ENCODE data around the gene TBL1X.
"Not testable (repeated sequence)": the region's sequence is repeated elsewhere in the genome, so short reads cannot be mapped to it uniquely, and the experiment has no call there.

Gene TBL1X

DNA sequence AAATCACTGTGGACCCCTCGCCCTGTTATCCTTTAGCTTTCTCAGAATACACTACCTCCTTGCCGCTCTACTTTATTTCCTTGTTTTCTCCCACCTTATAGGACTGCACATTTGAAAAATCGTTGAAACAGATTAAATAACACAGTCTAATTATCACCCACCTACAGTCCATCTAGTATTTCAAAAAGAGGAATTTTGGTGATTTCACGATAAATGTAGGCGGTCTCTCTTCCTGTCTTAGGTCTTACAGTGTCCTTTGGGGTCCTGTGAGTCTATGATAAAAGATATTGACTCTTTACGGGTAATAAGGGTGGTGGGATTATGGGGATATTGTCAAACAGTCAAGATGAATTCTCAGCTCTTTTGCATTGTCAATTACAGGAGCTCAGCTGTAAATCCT lies 2.4 kb upstream of the TBL1X start:
- no peaks in the 10 kb centered on the region for H3K36me3 ChIP-seq (ENCODE audit: control insufficient read depth, low read depth, low read length)
- no peak overlapping the region for H3K9ac ChIP-seq (ENCODE audit: low read length)
- no peaks in the 10 kb centered on the region for H3K9me3 ChIP-seq (ENCODE audit: control insufficient read depth, low read depth, low read length)
- H3K27ac ChIP-seq (ENCODE audit: low read length): no peak overlapping the region
- peaks cover 26% of the 10 kb centered on the region for H3K4me1 ChIP-seq (ENCODE audit: control insufficient read depth, low read depth, low read length)
- peaks cover 13% of the 10 kb centered on the region for H3K27me3 ChIP-seq (ENCODE audit: control insufficient read depth, insufficient read depth, low read length)
- H3K4me3 ChIP-seq (ENCODE audit: low read length): no peak overlapping the region

DNA sequence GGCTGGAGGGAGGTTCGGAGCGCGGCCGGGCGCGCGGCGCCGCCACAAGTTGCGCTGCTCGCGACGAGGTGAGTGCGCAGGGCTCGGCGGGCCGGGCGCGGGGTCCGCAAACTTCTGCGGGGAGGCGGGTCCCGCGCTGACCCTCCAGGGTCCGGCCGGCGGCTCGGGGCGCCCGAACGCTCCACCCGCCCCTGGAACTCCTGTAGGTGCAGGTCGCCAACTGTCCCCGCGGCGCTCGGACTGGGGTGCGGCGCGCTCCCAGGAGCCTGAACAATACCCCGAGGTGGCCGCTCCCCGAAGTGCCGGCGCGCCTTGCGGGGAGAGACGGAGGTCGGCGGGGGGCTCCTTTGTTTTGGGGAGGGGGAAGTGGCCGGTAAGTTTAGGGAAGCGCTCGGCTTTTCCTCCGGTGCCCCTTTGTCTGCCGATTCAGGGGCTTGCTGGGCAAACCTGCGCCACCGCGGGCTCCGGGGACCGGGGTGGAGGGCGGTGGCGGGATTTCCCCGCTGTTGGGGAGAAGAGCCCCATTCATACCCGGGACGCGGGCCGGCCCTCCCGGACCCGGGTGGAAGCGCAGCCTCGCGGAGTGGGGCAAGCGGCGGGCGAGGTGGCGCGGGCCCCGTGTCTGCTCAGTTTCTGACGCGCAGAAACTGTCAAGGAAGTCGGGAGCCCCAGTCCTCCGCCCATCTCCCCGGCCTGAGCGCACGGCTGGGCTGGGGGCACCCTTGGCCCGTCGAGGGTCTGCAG lies 694 bp downstream of the TBL1X start:
- Histone ChIP-seq H3K4me1 (ENCODE audit: control insufficient read depth, low read depth, low read length) (peaks cover 35% of the 10 kb centered on the region), H3K27me3 (ENCODE audit: control insufficient read depth, insufficient read depth, low read length) (peaks cover 23% of the 10 kb centered on the region), H3K36me3 (ENCODE audit: control insufficient read depth, low read depth, low read length) (no peaks in the 10 kb centered on the region), H3K4me3 (ENCODE audit: low read length) (peak overlapping the region; percentile 73), H3K9me3 (ENCODE audit: control insufficient read depth, low read depth, low read length) (no peaks in the 10 kb centered on the region), H3K9ac (ENCODE audit: low read length) (peak overlapping the region; percentile 68), H3K27ac (ENCODE audit: low read length) (no peak overlapping the region)

DNA sequence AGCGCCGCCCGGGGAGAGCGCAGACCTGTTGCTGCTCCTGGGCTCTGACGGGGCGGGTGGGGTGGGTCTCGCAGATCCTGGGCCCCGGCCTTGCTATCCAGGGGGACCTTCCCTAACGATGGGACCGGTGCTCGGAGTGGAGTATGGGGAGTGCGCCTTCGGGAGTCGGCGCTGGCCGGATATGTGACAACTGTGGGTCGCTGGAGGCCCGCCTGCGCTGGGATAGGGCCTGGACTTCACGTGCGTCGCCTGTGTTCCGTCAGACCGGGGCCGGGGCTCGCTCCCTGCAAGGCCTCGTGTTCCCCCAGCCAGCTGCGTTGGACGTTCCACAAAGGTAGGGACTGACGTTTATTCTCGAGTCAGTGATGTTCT lies 1.3 kb downstream of the TBL1X start:
- peak overlapping the region; percentile 68 for H3K9ac ChIP-seq (ENCODE audit: low read length)
- peaks cover 1% of the 10 kb centered on the region for H3K36me3 ChIP-seq (ENCODE audit: control insufficient read depth, low read depth, low read length)
- H3K9me3 ChIP-seq (ENCODE audit: control insufficient read depth, low read depth, low read length): no peaks in the 10 kb centered on the region
- H3K4me3 ChIP-seq (ENCODE audit: low read length): peak overlapping the region; percentile 73
- H3K27ac ChIP-seq (ENCODE audit: low read length): no peak overlapping the region
- peaks cover 35% of the 10 kb centered on the region for H3K4me1 ChIP-seq (ENCODE audit: control insufficient read depth, low read depth, low read length)
- peaks cover 23% of the 10 kb centered on the region for H3K27me3 ChIP-seq (ENCODE audit: control insufficient read depth, insufficient read depth, low read length)

DNA sequence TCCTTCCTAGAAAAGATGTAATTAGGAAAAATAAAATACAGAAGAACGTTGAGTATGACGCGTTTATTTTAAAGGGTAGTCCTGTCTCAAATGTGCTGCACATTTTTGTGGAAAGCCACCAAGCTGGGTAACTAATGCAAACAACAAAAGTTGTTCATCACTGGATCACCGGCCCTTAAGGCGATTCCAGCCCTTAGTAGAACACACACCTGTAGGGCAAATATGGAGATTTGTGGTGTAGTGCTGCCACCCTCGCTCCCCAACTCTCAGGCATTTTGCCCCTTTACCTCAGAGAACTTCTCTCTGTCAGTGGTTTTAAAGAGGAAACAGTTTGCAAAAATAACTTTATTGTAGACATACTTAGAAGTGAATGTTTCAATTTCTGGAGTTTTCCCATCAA lies 1.9 kb downstream of the TBL1X start:
- Histone ChIP-seq H3K4me1 (ENCODE audit: control insufficient read depth, low read depth, low read length) (peaks cover 38% of the 10 kb centered on the region), H3K9ac (ENCODE audit: low read length) (peak overlapping the region; percentile 37), H3K9me3 (ENCODE audit: control insufficient read depth, low read depth, low read length) (no peaks in the 10 kb centered on the region), H3K36me3 (ENCODE audit: control insufficient read depth, low read depth, low read length) (peaks cover 3% of the 10 kb centered on the region), H3K4me3 (ENCODE audit: low read length) (peak overlapping the region; percentile 73), H3K27ac (ENCODE audit: low read length) (no peak overlapping the region), H3K27me3 (ENCODE audit: control insufficient read depth, insufficient read depth, low read length) (peaks cover 23% of the 10 kb centered on the region)

DNA sequence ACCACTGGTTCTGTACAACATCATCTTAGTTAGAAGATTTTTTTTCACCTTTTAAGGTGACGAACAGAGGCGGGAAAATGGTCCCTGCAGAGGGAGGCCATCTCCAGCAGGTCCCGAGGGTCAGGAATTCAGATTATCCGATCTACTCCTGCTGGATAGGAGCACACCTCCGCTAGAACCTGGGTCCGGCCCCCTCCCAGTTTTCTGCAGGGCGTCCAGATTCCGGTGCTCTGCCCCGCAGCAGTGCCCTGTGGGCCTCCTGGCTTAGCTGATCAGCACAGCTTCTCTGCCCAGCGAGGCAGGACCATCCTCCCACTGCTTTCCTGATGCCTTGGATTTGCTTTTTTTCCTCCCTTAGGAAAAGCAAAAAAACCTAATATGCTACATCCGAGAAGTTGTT lies 2.3 kb downstream of the TBL1X start:
- Histone ChIP-seq H3K36me3 (ENCODE audit: control insufficient read depth, low read depth, low read length) (peaks cover 3% of the 10 kb centered on the region), H3K9ac (ENCODE audit: low read length) (no peak overlapping the region), H3K4me3 (ENCODE audit: low read length) (peak overlapping the region; percentile 73)

DNA sequence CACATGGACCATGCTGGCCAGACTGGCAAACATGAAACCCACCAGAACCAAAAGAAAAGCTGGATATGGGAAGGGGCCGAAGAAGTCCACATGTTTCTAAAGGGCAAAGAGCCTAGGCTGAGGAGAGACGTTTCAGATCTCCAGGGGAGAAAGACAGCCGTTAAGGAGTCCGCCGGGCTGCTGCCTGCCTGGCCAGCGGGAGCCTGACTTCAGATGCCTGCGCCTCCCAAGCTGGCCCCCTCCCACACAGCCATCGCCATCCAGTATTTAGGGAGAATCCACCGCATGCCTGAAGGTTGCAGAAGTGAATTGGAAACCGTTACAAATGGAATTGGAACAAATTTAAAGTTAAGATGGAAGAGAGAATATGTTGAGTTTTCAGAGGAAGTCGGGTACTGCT lies 2.9 kb downstream of the TBL1X start:
- no peaks in the 10 kb centered on the region for H3K9me3 ChIP-seq (ENCODE audit: control insufficient read depth, low read depth, low read length)
- peaks cover 3% of the 10 kb centered on the region for H3K36me3 ChIP-seq (ENCODE audit: control insufficient read depth, low read depth, low read length)
- H3K9ac ChIP-seq (ENCODE audit: low read length): no peak overlapping the region
- H3K4me1 ChIP-seq (ENCODE audit: control insufficient read depth, low read depth, low read length): peaks cover 28% of the 10 kb centered on the region
- peak overlapping the region; percentile 73 for H3K4me3 ChIP-seq (ENCODE audit: low read length)
- H3K27me3 ChIP-seq (ENCODE audit: control insufficient read depth, insufficient read depth, low read length): peaks cover 23% of the 10 kb centered on the region
- no peak overlapping the region for H3K27ac ChIP-seq (ENCODE audit: low read length)

More for the DNA sequence above, 2.3 kb downstream of the TBL1X start:
- Histone ChIP-seq H3K9me3 (ENCODE audit: control insufficient read depth, low read depth, low read length) (no peaks in the 10 kb centered on the region), H3K4me1 (ENCODE audit: control insufficient read depth, low read depth, low read length) (peaks cover 34% of the 10 kb centered on the region), H3K27me3 (ENCODE audit: control insufficient read depth, insufficient read depth, low read length) (peaks cover 23% of the 10 kb centered on the region), H3K27ac (ENCODE audit: low read length) (no peak overlapping the region)

DNA sequence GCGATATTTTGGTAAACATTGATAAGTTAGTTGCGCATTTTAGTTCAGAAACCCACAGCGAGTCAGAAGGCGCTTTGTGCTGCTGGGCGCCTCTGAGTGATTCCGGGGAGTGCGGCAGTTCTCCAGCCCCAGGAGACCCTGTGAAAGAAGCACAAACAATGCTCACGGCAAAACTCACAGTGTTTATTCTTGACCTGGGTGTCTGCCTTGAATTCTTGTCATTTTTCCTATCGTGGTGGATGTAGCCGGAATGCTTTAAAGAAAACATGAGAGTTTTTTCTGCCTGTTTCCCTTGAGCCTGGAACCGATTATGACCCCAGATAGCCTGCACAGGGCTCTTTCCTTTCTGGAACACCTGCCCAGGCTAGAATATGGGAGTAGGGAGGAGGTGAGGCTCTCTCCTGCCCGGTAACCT lies 6.7 kb downstream of the TBL1X start:
- Histone ChIP-seq H3K27ac (ENCODE audit: low read length) (no peak overlapping the region), H3K4me1 (ENCODE audit: control insufficient read depth, low read depth, low read length) (peaks cover 21% of the 10 kb centered on the region), H3K27me3 (ENCODE audit: control insufficient read depth, insufficient read depth, low read length) (peaks cover 18% of the 10 kb centered on the region), H3K9ac (ENCODE audit: low read length) (no peak overlapping the region), H3K4me3 (ENCODE audit: low read length) (no peak overlapping the region), H3K36me3 (ENCODE audit: control insufficient read depth, low read depth, low read length) (peaks cover 3% of the 10 kb centered on the region), H3K9me3 (ENCODE audit: control insufficient read depth, low read depth, low read length) (no peaks in the 10 kb centered on the region)

DNA sequence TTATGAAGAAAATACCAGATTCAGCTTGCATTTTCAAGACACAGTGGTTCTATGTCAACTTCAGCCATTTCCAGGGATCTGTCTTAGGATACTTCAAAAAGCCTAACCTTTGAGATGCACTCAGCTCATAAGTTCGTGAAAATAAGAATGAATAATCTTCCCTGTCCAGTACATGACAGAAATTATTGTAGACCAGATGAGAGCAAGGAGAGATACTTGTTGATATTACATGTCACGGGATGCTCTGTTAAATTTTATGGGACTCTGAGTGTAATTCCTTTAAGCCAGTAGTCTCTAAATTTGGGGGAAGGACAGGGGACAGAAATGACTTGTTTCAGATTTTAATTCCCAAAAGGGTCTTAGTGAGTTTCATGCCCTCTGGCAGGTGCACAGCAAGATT lies 8.8 kb downstream of the TBL1X start:
- peaks cover 7% of the 10 kb centered on the region for H3K4me1 ChIP-seq (ENCODE audit: control insufficient read depth, low read depth, low read length)
- no peak overlapping the region for H3K27ac ChIP-seq (ENCODE audit: low read length)
- no peaks in the 10 kb centered on the region for H3K9me3 ChIP-seq (ENCODE audit: control insufficient read depth, low read depth, low read length)
- no peak overlapping the region for H3K9ac ChIP-seq (ENCODE audit: low read length)
- H3K36me3 ChIP-seq (ENCODE audit: control insufficient read depth, low read depth, low read length): peaks cover 3% of the 10 kb centered on the region
- no peak overlapping the region for H3K4me3 ChIP-seq (ENCODE audit: low read length)
- H3K27me3 ChIP-seq (ENCODE audit: control insufficient read depth, insufficient read depth, low read length): no peaks in the 10 kb centered on the region

DNA sequence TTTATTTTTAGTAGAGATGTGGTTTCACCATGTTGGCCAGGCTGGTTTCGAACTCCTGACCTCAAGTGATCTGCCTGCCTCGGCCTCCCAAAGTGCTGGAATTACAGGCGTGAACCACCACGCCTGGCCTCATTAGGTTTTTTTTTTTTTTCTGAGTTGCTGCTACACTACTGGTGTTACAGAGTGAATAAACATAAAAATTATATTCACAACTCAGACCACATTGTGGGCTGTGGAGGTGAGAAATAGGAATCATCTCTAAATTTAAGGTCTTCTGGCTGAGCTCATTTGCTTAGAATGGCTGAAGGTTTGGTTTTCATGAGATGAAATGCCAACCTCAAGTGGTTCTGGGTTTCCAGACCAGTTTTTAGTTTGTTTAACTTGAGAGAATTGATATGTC lies 10.6 kb downstream of the TBL1X start:
- not testable (repeated sequence) for H3K27ac ChIP-seq (ENCODE audit: low read length); H3K4me1 ChIP-seq (ENCODE audit: control insufficient read depth, low read depth, low read length); H3K27me3 ChIP-seq (ENCODE audit: control insufficient read depth, insufficient read depth, low read length)

DNA sequence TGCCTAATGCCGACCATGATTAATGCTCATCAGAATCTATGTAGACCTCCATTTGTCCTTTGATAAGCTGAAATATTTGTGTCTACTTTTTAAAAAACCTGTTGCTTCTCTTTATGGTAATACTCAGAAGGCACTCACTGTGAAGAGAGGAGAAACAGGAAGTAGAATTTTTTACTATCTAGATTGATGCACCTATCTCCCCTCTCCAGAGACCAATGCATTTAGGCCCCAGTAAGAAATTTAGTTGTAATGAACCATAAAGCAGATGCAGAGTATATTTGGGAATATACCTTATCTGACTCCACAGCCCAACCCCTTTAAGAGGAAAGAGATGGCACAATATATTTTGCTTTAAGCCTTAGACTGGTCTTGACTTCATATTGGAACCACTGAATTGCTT lies 11.1 kb downstream of the TBL1X start:
- Histone ChIP-seq H3K4me3 (ENCODE audit: low read length) (no peak overlapping the region), H3K36me3 (ENCODE audit: control insufficient read depth, low read depth, low read length) (peaks cover 3% of the 10 kb centered on the region), H3K27ac (ENCODE audit: low read length) (no peak overlapping the region), H3K4me1 (ENCODE audit: control insufficient read depth, low read depth, low read length) (peaks cover 7% of the 10 kb centered on the region), H3K27me3 (ENCODE audit: control insufficient read depth, insufficient read depth, low read length) (no peaks in the 10 kb centered on the region), H3K9ac (ENCODE audit: low read length) (no peak overlapping the region), H3K9me3 (ENCODE audit: control insufficient read depth, low read depth, low read length) (no peaks in the 10 kb centered on the region)

More for the DNA sequence above, 10.6 kb downstream of the TBL1X start:
- not testable (repeated sequence) for H3K9me3 ChIP-seq (ENCODE audit: control insufficient read depth, low read depth, low read length); H3K36me3 ChIP-seq (ENCODE audit: control insufficient read depth, low read depth, low read length); H3K4me3 ChIP-seq (ENCODE audit: low read length); H3K9ac ChIP-seq (ENCODE audit: low read length)

DNA sequence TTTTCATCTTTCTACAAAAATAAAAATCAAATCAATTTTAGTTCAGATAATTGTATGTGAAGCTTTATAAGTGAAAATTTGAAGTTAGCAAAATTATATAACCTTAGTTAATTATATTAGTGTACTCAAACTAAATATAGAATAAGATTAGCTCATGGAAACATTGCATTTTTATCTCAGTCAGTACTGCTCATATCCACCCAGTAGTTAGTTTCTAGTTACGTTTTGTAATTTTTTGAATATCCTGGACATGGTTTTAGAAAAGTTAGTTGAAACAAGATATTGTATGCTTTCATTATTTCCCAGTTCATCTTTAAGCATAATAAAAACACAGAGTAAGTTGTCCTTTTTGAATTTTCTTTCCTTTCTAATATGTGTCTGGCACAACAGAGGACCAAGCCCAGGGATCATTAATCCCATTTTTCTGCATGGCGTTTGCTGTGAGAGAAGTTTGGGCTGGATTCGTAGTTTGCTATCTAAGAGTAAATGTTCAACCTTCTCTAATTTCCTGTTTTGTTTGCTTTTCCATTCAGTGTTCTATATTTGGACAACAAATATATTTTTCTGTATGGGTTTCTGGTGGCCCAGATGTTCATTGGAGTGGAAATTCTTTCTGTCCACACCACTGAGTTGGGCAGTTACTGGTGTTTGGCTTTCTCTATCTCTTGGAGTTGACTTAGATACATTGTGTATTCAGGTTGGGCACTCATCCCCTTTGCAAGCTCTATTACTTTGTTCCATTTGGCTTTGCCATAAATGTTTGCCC lies 12.1 kb downstream of the TBL1X start:
- Histone ChIP-seq H3K9ac (ENCODE audit: low read length) (no peak overlapping the region), H3K27me3 (ENCODE audit: control insufficient read depth, insufficient read depth, low read length) (no peaks in the 10 kb centered on the region), H3K9me3 (ENCODE audit: control insufficient read depth, low read depth, low read length) (no peaks in the 10 kb centered on the region), H3K27ac (ENCODE audit: low read length) (no peak overlapping the region), H3K36me3 (ENCODE audit: control insufficient read depth, low read depth, low read length) (no peaks in the 10 kb centered on the region), H3K4me1 (ENCODE audit: control insufficient read depth, low read depth, low read length) (peaks cover 4% of the 10 kb centered on the region), H3K4me3 (ENCODE audit: low read length) (no peak overlapping the region)

DNA sequence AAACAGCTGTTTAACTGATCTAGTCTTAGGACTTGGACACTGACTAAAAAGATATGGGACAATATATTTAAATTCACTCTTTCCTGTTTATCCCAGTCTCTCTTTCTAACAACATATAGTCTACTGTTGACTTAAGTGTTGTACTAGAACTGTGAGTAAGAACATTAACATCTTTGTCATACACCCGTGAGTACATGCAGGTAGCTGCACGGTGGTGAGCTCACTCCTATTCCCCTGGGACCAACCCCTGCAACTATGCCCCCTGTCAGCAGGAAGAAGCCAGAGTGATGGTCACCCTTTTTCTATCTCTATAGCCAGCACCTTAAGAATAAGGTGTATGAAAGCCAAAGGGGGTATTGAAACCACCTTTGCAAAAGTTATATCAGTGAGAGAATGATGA lies 17.6 kb downstream of the TBL1X start:
- no peak overlapping the region for H3K27ac ChIP-seq (ENCODE audit: low read length)
- no peak overlapping the region for H3K9ac ChIP-seq (ENCODE audit: low read length)
- no peaks in the 10 kb centered on the region for H3K27me3 ChIP-seq (ENCODE audit: control insufficient read depth, insufficient read depth, low read length)
- H3K9me3 ChIP-seq (ENCODE audit: control insufficient read depth, low read depth, low read length): no peaks in the 10 kb centered on the region
- H3K4me3 ChIP-seq (ENCODE audit: low read length): no peak overlapping the region
- H3K36me3 ChIP-seq (ENCODE audit: control insufficient read depth, low read depth, low read length): no peaks in the 10 kb centered on the region
- H3K4me1 ChIP-seq (ENCODE audit: control insufficient read depth, low read depth, low read length): peaks cover 21% of the 10 kb centered on the region
